B cell (primary cell): ENCODE data around the gene SLC35G2.

ENCODE experiments used
- CTCF ChIP-seq: fragments of 200-600 bp; IDR thresholded peaks from one replicate; pipeline ENCODE4 v1.8.0; 2022; ENCODE audit warnings: antibody characterized with exemption, mild to moderate bottlenecking
- EZH2 ChIP-seq: IDR thresholded peaks from 2 replicates; pipeline ENCODE4 v1.6.1; 2012; ENCODE audit warnings: borderline replicate concordance, low read depth, mild to moderate bottlenecking, moderate library complexity, low read length; ENCODE audit not compliant: insufficient read depth, poor library complexity, severe bottlenecking

- no peak for TF ChIP-seq EZH2
- TF ChIP-seq CTCF: no peak
Measured at GRCh38 chr3:136844724-136845123, 25.8 kb downstream of the SLC35G2 start.
